Activated gamma-delta T cell treated with anti-CD3 and anti-CD28 coated beads, Interleukin-2, amount 50 U/mL, for 16 hours (primary cell): ENCODE data around the gene PGGHG.
"Not testable (repeated sequence)": the region's sequence is repeated elsewhere in the genome, so short reads cannot be mapped to it uniquely, and the experiment has no call there.

Source experiments
- DNase-seq: peaks from one replicate; pipeline ENCODE4 v3.0.0-alpha.2; 2020; ENCODE audit warnings: low read depth

PGGHG gene

DNA sequence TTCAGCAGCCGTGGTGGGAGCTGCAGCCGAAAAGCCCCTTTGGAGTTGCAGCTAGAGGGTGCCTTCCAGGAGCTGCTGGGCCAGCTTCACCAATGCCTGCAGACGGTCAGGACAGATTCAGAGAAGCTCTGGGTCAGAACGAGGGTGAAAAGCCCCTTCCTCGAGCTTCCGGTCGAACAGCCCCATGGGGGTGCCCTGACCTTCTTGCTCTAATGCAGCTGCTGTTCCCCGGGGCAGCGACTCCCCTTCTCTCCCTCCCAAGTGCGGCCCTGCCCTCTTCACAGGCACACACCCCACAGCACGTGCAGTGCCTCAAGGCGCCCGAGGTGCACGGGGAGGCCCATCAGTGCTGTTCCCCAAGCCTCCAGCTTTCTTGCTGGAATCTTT is 41.4 kb downstream of the PGGHG start:
- DNase-seq = no peak

GRCh38 chr11:330694-331357 is 41.9 kb downstream of the PGGHG start:
- DNase-seq = no peak

DNA sequence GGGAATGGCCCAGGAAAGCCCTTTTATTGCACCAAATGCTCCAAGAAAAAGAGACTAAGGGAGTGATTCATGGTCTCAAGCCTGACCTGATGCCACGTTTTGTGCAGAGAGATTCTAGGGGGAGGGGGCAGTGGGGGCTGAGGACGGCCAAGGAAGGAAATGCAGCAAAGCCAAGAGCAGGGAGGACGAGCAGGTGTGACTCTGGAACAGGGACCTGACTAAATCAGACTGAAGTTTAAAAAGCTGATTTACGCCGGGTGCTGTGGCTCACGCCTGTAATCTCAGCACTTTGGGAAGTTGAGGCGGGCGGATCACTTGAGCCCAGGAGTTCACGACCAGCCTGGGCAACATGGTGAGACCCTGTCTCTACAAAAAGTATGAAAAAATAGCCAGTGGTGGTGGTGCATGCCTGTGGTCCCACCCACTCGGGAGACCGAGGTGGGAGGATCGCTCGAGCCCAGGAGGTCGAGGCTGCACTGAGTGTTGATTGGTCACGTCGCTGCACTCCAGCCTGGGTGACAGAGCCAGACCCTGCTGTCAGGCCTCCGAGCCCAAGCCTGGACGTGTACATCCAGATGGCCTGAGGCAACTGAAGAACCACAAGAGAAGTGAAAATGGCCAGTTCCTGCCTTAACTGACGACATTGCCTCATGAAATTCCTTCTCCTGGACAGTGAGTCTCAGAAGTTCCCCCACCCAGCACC is 42.6 kb downstream of the PGGHG start:
- no peak for DNase-seq

GRCh38 chr11:332651-333480 is 43.9 kb downstream of the PGGHG start:
- no peak for DNase-seq

- DNase-seq = not testable (repeated sequence)
Measured at GRCh38 chr11:333616-334263, 44.8 kb downstream of the PGGHG start.

GRCh38 chr11:334264-334994 is 45.5 kb downstream of the PGGHG start:
- no peak for DNase-seq

DNA sequence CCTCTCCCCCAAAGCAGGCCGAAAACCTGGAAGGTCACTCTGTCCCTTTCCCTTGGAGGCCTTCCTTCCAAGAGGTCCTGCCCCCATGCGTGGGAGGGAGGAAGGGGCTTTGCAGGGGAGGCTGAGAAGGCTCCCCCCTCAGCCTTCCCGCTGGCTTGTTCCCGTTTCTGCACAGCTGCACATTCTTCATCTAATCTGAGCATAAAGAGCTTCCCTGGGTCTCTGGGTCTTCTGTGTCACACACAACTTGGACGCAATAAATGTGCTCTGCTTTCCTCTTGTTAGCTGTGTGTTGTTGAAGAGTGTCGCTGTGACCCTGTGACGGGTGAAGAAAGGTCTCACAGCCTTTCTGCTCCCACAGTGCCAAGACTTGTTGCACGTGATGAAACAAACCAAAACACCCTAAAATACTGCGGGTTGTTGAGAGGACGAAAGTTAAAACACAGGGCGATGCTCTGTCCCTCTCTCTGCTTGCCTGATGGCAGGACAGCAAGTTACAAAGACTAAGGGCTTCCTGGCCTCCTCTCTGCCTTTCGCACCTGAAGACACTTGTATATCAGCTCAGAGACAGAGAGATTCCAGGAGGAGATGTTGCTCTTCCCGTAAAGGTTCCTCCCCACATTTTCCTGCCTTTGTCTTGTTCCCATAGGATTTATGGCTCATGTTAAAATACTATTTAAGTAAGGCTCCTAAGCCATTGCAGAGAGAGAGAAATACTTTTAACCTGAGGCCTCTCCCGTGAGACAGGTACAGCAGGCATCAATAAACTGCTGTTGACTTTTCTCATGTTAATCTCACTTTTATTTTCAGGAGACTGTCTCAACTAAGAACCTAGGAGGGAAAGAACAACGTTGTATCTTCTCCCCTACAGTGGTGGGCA is 47.1 kb downstream of the PGGHG start:
- no peak for DNase-seq

GRCh38 chr11:336659-337198 is 47.8 kb downstream of the PGGHG start:
- no peak for DNase-seq

- no peak for DNase-seq
Measured at GRCh38 chr11:337711-338110, 48.8 kb downstream of the PGGHG start.

- no peak for DNase-seq
Measured at GRCh38 chr11:339963-340362, 51.0 kb downstream of the PGGHG start.

DNA sequence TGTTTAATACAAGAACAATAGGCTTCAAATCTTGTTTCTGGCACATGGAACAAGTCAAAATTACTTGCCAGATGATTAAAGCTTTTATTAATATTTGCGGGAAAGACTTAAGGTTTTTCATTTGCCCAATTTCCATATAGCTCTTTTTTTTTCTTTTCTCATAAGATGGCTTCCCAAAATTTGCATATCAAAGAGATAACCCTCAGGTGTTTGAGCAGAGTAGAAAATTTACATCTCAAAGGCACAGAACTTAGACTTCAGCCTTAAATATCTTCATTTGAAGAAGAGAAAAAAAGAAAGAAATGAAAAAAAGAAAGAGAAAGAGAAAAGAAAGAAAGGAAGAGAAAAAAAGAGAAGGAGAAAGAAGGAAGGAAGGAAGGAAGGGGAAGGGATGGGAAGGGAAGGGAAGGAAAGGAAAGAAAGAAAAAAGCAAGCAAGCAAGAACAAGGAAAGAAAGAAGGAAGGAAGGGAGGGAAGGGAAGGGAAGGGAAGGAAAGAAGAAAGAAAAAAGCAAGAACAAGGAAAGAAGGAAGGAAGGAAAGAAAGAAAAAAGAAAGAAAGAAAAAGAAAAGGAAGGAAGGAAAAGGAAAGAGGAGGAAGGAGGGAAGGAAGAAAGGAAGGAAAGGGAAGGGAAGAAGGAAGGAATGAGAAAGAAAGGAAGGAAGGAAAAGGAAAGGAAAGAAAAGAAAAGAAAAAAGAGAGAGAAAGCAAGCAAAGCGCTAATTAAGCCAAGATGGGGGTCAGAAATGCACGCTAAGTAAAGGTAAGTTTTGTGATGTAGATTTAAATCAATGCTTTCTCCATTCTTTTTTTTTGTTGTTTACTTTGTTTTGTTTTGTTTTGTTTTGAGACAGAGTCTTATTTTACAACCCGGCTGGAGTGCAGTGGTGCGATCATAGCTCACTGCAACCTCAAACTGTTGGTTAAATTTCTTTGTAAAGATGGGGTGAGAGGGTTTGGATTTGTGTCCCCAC is 51.9 kb downstream of the PGGHG start:
- no peak for DNase-seq

- DNase-seq = no peak
Measured at GRCh38 chr11:342328-342727, 53.4 kb downstream of the PGGHG start.

GRCh38 chr11:344836-345578 is 56.1 kb downstream of the PGGHG start:
- DNase-seq = no peak
